ENCODE measurements around the gene GPD2.

GPD2 gene

DNA sequence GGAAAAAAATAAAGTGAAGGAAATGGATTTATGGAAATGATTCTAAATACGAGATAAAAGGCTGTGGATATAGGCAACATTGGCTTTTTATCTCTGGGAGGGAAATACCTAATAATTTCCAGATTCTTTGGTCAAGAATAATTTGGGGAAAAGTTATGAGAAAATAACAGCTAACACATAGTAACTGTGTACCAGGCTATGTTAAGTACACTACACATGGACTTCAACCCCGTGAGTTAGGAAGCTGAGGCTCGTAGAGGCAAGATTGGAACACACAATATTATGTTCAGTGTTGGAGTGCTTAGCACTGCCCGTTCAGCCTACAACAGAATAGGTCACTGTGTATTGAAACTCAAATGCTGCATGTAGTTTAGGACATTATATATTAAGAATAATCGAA is 34.3 kb upstream of the GPD2 start:
- Histone ChIP-seq H3K4me3 (IDR thresholded peaks at IDR 0.05; ENCODE audit: insufficient read depth, low read depth, low read length) (no peak overlapping the region), H3K9ac (no peak overlapping the region)

GRCh38 chr2:156405586-156405985 is 30.6 kb upstream of the GPD2 start:
- no peak overlapping the region for H3K4me3 ChIP-seq (IDR thresholded peaks at IDR 0.05; ENCODE audit: insufficient read depth, low read depth, low read length)
- H2AFZ ChIP-seq (ENCODE audit: low read depth): no peak overlapping the region
- H3K4me2 ChIP-seq: no peak overlapping the region
- H3K27ac ChIP-seq: no peak overlapping the region
- peaks cover 11% of the 10 kb centered on the region for H3K4me1 ChIP-seq (ENCODE audit: low read depth, poor library complexity, severe bottlenecking)
- H3K9ac ChIP-seq: no peak overlapping the region
- H3K27me3 ChIP-seq (ENCODE audit: insufficient read depth, low read depth): no peaks in the 10 kb centered on the region
- no peaks in the 10 kb centered on the region for H3K36me3 ChIP-seq (ENCODE audit: insufficient read depth)
- no peaks in the 10 kb centered on the region for H4K20me1 ChIP-seq (ENCODE audit: insufficient read depth)
- H3K79me2 ChIP-seq (ENCODE audit: insufficient read depth, low read depth): no peaks in the 10 kb centered on the region
- TF ChIP-seq, protein P1, sequence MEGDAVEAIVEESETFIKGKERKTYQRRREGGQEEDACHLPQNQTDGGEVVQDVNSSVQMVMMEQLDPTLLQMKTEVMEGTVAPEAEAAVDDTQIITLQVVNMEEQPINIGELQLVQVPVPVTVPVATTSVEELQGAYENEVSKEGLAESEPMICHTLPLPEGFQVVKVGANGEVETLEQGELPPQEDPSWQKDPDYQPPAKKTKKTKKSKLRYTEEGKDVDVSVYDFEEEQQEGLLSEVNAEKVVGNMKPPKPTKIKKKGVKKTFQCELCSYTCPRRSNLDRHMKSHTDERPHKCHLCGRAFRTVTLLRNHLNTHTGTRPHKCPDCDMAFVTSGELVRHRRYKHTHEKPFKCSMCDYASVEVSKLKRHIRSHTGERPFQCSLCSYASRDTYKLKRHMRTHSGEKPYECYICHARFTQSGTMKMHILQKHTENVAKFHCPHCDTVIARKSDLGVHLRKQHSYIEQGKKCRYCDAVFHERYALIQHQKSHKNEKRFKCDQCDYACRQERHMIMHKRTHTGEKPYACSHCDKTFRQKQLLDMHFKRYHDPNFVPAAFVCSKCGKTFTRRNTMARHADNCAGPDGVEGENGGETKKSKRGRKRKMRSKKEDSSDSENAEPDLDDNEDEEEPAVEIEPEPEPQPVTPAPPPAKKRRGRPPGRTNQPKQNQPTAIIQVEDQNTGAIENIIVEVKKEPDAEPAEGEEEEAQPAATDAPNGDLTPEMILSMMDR (conservative IDR thresholded peaks at IDR 0.05; ENCODE audit: low read depth, low read length): no peak

More for the DNA sequence above, 34.3 kb upstream of the GPD2 start:
- TF ChIP-seq, protein P1 (conservative IDR thresholded peaks at IDR 0.05; ENCODE audit: low read depth, low read length): no peak
- no peaks in the 10 kb centered on the region for H3K27me3 ChIP-seq (ENCODE audit: insufficient read depth, low read depth)
- H3K27ac ChIP-seq: no peak overlapping the region
- H2AFZ ChIP-seq (ENCODE audit: low read depth): 0 out of 2 replicates have a peak overlapping the region, but pooled peaks have one; percentile 1
- no peaks in the 10 kb centered on the region for H3K36me3 ChIP-seq (ENCODE audit: insufficient read depth)
- peak overlapping the region; percentile 74 for H3K4me2 ChIP-seq
- no peaks in the 10 kb centered on the region for H4K20me1 ChIP-seq (ENCODE audit: insufficient read depth)
- no peaks in the 10 kb centered on the region for H3K79me2 ChIP-seq (ENCODE audit: insufficient read depth, low read depth)
- peaks cover 21% of the 10 kb centered on the region for H3K4me1 ChIP-seq (ENCODE audit: low read depth, poor library complexity, severe bottlenecking)

GRCh38 chr2:156411835-156412234 is 24.3 kb upstream of the GPD2 start:
- no peaks in the 10 kb centered on the region for H3K36me3 ChIP-seq (ENCODE audit: insufficient read depth)
- no peaks in the 10 kb centered on the region for H3K79me2 ChIP-seq (ENCODE audit: insufficient read depth, low read depth)
- no peaks in the 10 kb centered on the region for H3K4me1 ChIP-seq (ENCODE audit: low read depth, poor library complexity, severe bottlenecking)
- no peaks in the 10 kb centered on the region for H4K20me1 ChIP-seq (ENCODE audit: insufficient read depth)
- no peak overlapping the region for H3K4me3 ChIP-seq (IDR thresholded peaks at IDR 0.05; ENCODE audit: insufficient read depth, low read depth, low read length)
- H3K9ac ChIP-seq: no peak overlapping the region
- no peak overlapping the region for H3K27ac ChIP-seq
- H3K4me2 ChIP-seq: no peak overlapping the region
- H3K27me3 ChIP-seq (ENCODE audit: insufficient read depth, low read depth): no peaks in the 10 kb centered on the region
- no peak overlapping the region for H2AFZ ChIP-seq (ENCODE audit: low read depth)
- TF ChIP-seq, protein P1 (conservative IDR thresholded peaks at IDR 0.05; ENCODE audit: low read depth, low read length): no peak

- H3K27ac ChIP-seq: no peak overlapping the region
- TF ChIP-seq, protein P1 (conservative IDR thresholded peaks at IDR 0.05; ENCODE audit: low read depth, low read length): no peak
- H3K36me3 ChIP-seq (ENCODE audit: insufficient read depth): no peaks in the 10 kb centered on the region
- no peaks in the 10 kb centered on the region for H3K79me2 ChIP-seq (ENCODE audit: insufficient read depth, low read depth)
- H4K20me1 ChIP-seq (ENCODE audit: insufficient read depth): no peaks in the 10 kb centered on the region
- H3K9ac ChIP-seq: no peak overlapping the region
- no peak overlapping the region for H3K4me3 ChIP-seq (IDR thresholded peaks at IDR 0.05; ENCODE audit: insufficient read depth, low read depth, low read length)
- H2AFZ ChIP-seq (ENCODE audit: low read depth): no peak overlapping the region
- no peaks in the 10 kb centered on the region for H3K27me3 ChIP-seq (ENCODE audit: insufficient read depth, low read depth)
- no peak overlapping the region for H3K4me2 ChIP-seq
- H3K4me1 ChIP-seq (ENCODE audit: low read depth, poor library complexity, severe bottlenecking): no peaks in the 10 kb centered on the region
Measured at GRCh38 chr2:156421851-156422250, 14.3 kb upstream of the GPD2 start.

Measured in KMS-11 (cell line).